MM.1S (cell line): ENCODE results near the gene PRR5.

ENCODE experiments used
- CTCF ChIP-seq: fragments of 300-600 bp; sonication (generic); IDR thresholded peaks from 2 replicates; pipeline ENCODE4 v1.5.1; 2016; ENCODE audit warnings: antibody characterized with exemption, low read length, mixed read lengths
- EZH2 ChIP-seq: fragments of 300-600 bp; sonication (generic); optimal IDR thresholded peaks from 2 replicates; pipeline ENCODE3; 2017; ENCODE audit warnings: low read depth, mild to moderate bottlenecking, antibody characterized with exemption, low read length, mixed read lengths

DNA sequence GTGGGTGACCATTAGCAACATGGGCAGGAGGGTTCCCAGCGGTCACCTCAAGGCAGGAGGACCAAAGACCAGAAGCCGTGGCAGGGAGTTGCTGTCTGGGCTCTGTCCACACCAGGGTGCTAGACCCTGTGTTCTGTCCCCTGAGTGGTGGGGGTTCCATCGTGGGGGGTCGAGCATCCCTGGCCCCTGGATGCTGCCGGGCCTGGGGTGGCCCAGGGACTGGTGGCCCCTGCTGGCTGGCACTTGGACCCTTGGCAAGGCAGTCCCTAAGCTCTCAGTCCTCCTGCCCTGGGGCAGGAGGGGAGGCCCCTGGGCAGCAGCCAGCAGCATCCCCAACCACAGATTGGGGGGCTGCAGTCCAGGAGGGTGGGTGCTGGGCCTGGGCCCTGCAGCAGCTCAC is 37.0 kb downstream of the PRR5 start:
- no peak for TF ChIP-seq CTCF
- TF ChIP-seq EZH2: no peak
